HepG2 (cell line): ENCODE results near the gene TCAP. TPM values are rescaled to one million over a fixed set of nuclear protein-coding genes. Genes with fewer than 3 reads are reported as not detected.
A peak's percentile ranks its signal among the peaks of the same experiment; 100 is the strongest.

Experiments used
- DPF2 ChIP-seq: sonication (generic); formaldehyde crosslinking; IDR thresholded peaks from 2 replicates; pipeline ENCODE4 v1.4.0; 2020; ENCODE audit warnings: mild to moderate bottlenecking, low read depth, missing genetic modification reagents, borderline replicate concordance
- ELF4 ChIP-seq: sonication (generic); formaldehyde crosslinking; IDR thresholded peaks from 2 replicates; pipeline ENCODE4 v1.5.0; 2020; ENCODE audit warnings: missing genetic modification reagents, mild to moderate bottlenecking, moderate library complexity, borderline replicate concordance
- HDAC2 ChIP-seq: sonication (generic); formaldehyde crosslinking; IDR thresholded peaks from 2 replicates; pipeline ENCODE4 v1.4.0; 2020; ENCODE audit warnings: missing genetic modification reagents
- HMG20B ChIP-seq: conservative IDR thresholded peaks from 2 replicates; pipeline ENCODE4 v1.6.1; 2016; ENCODE audit warnings: missing genetic modification reagents, missing compliant biosample characterization
- HOXA5 ChIP-seq: sonication (generic); formaldehyde crosslinking; IDR thresholded peaks from 2 replicates; pipeline ENCODE4 v1.4.0; 2020; ENCODE audit warnings: missing genetic modification reagents
- KAT7 ChIP-seq: IDR thresholded peaks from 2 replicates; pipeline ENCODE4 v1.6.1; 2018; ENCODE audit warnings: borderline replicate concordance, missing compliant biosample characterization
- MTF1 ChIP-seq: sonication (generic); formaldehyde crosslinking; IDR thresholded peaks from 2 replicates; pipeline ENCODE4 v1.5.0; 2020; ENCODE audit warnings: missing genetic modification reagents
- MTF2 ChIP-seq: sonication (generic); formaldehyde crosslinking; IDR thresholded peaks from 2 replicates; pipeline ENCODE4 v1.5.0; 2020; ENCODE audit warnings: missing genetic modification reagents, borderline replicate concordance
- NCOR1 ChIP-seq: fragments of 200-600 bp; sonication (generic); IDR thresholded peaks from 2 replicates; pipeline ENCODE4 v1.7.0; 2017; ENCODE audit warnings: antibody characterized with exemption, low read length, borderline replicate concordance
- NFKB2 ChIP-seq: sonication (generic); formaldehyde crosslinking; IDR thresholded peaks from 2 replicates; pipeline ENCODE4 v1.4.0; 2020; ENCODE audit warnings: missing genetic modification reagents, borderline replicate concordance
- POLR2AphosphoS5 ChIP-seq: IDR thresholded peaks from 2 replicates; pipeline ENCODE4 v1.6.1; 2012; ENCODE audit warnings: low read depth, low read length
- SOX5 ChIP-seq: IDR thresholded peaks from 2 replicates; pipeline ENCODE4 v1.6.1; 2016; ENCODE audit warnings: borderline replicate concordance
- ZMAT3 ChIP-seq: sonication (generic); formaldehyde crosslinking; conservative IDR thresholded peaks from 2 replicates; pipeline ENCODE4 v1.7.0; 2021; ENCODE audit warnings: missing genetic modification reagents
- ZNF101 ChIP-seq: sonication (generic); formaldehyde crosslinking; IDR thresholded peaks from 2 replicates; pipeline ENCODE4 v1.4.0; 2020; ENCODE audit warnings: mild to moderate bottlenecking, low read depth, missing genetic modification reagents, borderline replicate concordance
- ZNF253 ChIP-seq: sonication (generic); formaldehyde crosslinking; IDR thresholded peaks from 2 replicates; pipeline ENCODE4 v1.8.0; 2022; ENCODE audit warnings: mild to moderate bottlenecking, missing genetic modification reagents, borderline replicate concordance
- ZNF263 ChIP-seq: sonication (generic); formaldehyde crosslinking; IDR thresholded peaks from 2 replicates; pipeline ENCODE4 v1.4.0; 2020; ENCODE audit warnings: missing genetic modification reagents
- ZNF329 ChIP-seq: sonication (generic); formaldehyde crosslinking; IDR thresholded peaks from 2 replicates; pipeline ENCODE4 v1.9.0; 2021; ENCODE audit warnings: low read depth, mild to moderate bottlenecking, missing genetic modification reagents
- ZNF343 ChIP-seq: sonication (generic); formaldehyde crosslinking; IDR thresholded peaks from 2 replicates; pipeline ENCODE4 v1.4.0; 2020; ENCODE audit warnings: mild to moderate bottlenecking, missing genetic modification reagents
- ZNF510 ChIP-seq: sonication (generic); formaldehyde crosslinking; IDR thresholded peaks from 2 replicates; pipeline ENCODE4 v1.4.0; 2020; ENCODE audit warnings: low read depth, mild to moderate bottlenecking, missing genetic modification reagents
- ZNF558 ChIP-seq: sonication (generic); formaldehyde crosslinking; IDR thresholded peaks from 2 replicates; pipeline ENCODE4 v1.9.0; 2022; ENCODE audit warnings: mild to moderate bottlenecking, missing genetic modification reagents, borderline replicate concordance
- ZNF605 ChIP-seq: sonication (generic); formaldehyde crosslinking; IDR thresholded peaks from 2 replicates; pipeline ENCODE4 v1.8.0; 2022; ENCODE audit warnings: mild to moderate bottlenecking, missing genetic modification reagents
- ZNF674 ChIP-seq: sonication (generic); formaldehyde crosslinking; IDR thresholded peaks from 2 replicates; pipeline ENCODE4 v1.5.0; 2020; ENCODE audit warnings: low read depth, mild to moderate bottlenecking, missing genetic modification reagents
- ZNF747 ChIP-seq: sonication (generic); formaldehyde crosslinking; IDR thresholded peaks from 2 replicates; pipeline ENCODE4 v1.8.1; 2023; ENCODE audit warnings: missing genetic modification reagents, mild to moderate bottlenecking, borderline replicate concordance
- ZNF891 ChIP-seq: sonication (generic); formaldehyde crosslinking; IDR thresholded peaks from 2 replicates; pipeline ENCODE4 v1.5.0; 2020; ENCODE audit warnings: mild to moderate bottlenecking, missing genetic modification reagents
- ZSCAN22 ChIP-seq: sonication (generic); formaldehyde crosslinking; IDR thresholded peaks from 2 replicates; pipeline ENCODE4 v1.4.0; 2020; ENCODE audit warnings: mild to moderate bottlenecking, missing genetic modification reagents
- polyA plus RNA-seq, 8 experiments: library from polyadenylated mRNA; depleted of rRNA in 3 of 8; stranded (reverse) in 7 of 8; unstranded in 1 of 8; fragments of >200 nt; fragmentation: Illumina TruSeq in 4 of 8; extraction: Trizol in 4 of 8; gene quantifications; 2 replicates each; pipeline versions ENCODE4 v1.2.1 to v1.2.3, GENCODE V29; 2011 to 2016; ENCODE audit warnings: low read depth in 4 of 8, missing spikeins in 1 of 8, mixed read lengths in 1 of 8; ENCODE audit not compliant: insufficient read depth in 1 of 8
- total RNA-seq, 5 experiments: library from RNA; depleted of rRNA; stranded (reverse); fragments of >200 nt; fragmentation: Illumina TruSeq; extraction: Trizol; gene quantifications; 2 replicates each; pipeline ENCODE4 v1.2.3, GENCODE V29; 2016; ENCODE audit warnings: low read depth in 1 of 5
- TF ChIP-seq, protein P1 (sequence below): sonication (generic); formaldehyde crosslinking; IDR thresholded peaks from 2 replicates; pipeline ENCODE4 v1.4.0; 2020; ENCODE audit warnings: missing genetic modification reagents
- TF ChIP-seq, protein P2 (sequence below): sonication (generic); formaldehyde crosslinking; IDR thresholded peaks from 2 replicates; pipeline ENCODE4 v1.5.0; 2020; ENCODE audit warnings: missing genetic modification reagents
- TF ChIP-seq, protein P3 (sequence below): sonication (generic); formaldehyde crosslinking; IDR thresholded peaks from 2 replicates; pipeline ENCODE4 v1.4.0; 2020; ENCODE audit warnings: missing genetic modification reagents

The TCAP gene
- total and polyA plus RNA-seq, 2 of the 13 experiments (the other 11 are each of a cell fraction or from before 2014, with no cell fraction given): 0.24 to 0.65 TPM

DNA sequence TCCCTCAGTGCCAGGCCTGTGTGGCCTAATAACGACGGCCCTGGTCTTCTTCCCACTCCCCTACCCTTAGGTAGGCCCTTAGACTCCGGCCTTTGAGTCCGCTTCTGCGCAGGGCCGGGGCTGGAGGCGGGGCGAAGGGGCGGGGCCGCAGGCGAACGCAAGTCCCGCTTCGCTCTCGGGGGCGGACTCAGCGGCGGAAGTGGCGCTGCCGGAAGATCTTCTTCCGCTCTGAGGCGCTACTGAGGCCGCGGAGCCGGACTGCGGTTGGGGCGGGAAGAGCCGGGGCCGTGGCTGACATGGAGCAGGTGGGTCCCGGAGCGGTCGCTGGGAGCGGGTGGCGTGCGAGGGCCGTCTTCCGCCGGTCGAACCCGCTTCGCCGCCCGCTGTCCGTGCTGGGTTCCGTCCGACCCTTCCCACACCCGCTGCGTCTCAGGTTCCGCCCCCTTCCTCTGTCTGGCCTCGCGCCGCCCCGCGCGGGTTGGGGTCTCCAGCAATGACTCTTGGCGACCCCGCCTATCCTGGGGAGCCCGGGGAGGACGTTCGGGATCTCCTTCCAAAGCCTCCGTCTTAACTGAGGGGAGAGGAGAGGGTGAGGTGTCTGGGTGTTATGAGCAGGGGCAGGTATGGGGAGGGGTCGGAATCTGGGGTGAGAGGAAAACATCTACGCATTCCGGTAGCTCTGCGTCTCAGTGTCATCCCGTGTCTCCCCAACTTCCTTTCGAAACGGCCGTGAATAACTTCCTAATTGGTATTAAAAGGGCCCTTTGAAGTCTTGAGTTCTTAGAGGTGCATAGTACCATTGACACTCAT lies 28.0 kb upstream of the TCAP start, which contains the start of gene STARD3 (continued):
- TF ChIP-seq MTF1 (CRISPR knock-in tag): no peak
- peak; percentile 52; the same call in 1 of the 2 replicates for TF ChIP-seq DPF2 (CRISPR knock-in tag)
- TF ChIP-seq ZNF329: peak; percentile 65; the same call in 1 of the 2 replicates
- peak; percentile 61; the same call in 1 of the 2 replicates for TF ChIP-seq ZNF101
- peak; percentile 58 for TF ChIP-seq ZNF263
- peak; percentile 67 for TF ChIP-seq ZMAT3 (CRISPR knock-in tag)
- TF ChIP-seq ZNF253 (CRISPR knock-in tag): peak; percentile 13; the same call in 1 of the 2 replicates
- peak; percentile 97; the same call in 1 of the 2 replicates for TF ChIP-seq MTF2 (CRISPR knock-in tag)
- 0 out of 2 replicates have a peak, but pooled peaks have one; percentile 37 for TF ChIP-seq HMG20B (CRISPR knock-in tag)
- no peak; the same call in 1 of the 2 replicates for TF ChIP-seq SOX5 (CRISPR knock-in tag)
- no peak for TF ChIP-seq ZNF510
- TF ChIP-seq HDAC2: peak; percentile 48; the same call in 1 of the 2 replicates
- peak; percentile 75; the same call in 1 of the 2 replicates for TF ChIP-seq ZNF747 (CRISPR knock-in tag)
- TF ChIP-seq POLR2AphosphoS5: peak; percentile 93
- TF ChIP-seq, protein P1, sequence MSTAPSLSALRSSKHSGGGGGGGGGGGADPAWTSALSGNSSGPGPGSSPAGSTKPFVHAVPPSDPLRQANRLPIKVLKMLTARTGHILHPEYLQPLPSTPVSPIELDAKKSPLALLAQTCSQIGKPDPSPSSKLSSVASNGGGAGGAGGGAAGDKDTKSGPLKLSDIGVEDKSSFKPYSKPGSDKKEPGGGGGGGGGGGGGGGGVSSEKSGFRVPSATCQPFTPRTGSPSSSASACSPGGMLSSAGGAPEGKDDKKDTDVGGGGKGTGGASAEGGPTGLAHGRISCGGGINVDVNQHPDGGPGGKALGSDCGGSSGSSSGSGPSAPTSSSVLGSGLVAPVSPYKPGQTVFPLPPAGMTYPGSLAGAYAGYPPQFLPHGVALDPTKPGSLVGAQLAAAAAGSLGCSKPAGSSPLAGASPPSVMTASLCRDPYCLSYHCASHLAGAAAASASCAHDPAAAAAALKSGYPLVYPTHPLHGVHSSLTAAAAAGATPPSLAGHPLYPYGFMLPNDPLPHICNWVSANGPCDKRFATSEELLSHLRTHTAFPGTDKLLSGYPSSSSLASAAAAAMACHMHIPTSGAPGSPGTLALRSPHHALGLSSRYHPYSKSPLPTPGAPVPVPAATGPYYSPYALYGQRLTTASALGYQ: peak; percentile 64
- peak; percentile 77 for TF ChIP-seq ZNF343
- TF ChIP-seq HOXA5 (CRISPR knock-in tag): peak; percentile 71; the same call in 1 of the 2 replicates
- TF ChIP-seq ZNF605 (CRISPR knock-in tag): peak; percentile 71
- TF ChIP-seq, protein P2, sequence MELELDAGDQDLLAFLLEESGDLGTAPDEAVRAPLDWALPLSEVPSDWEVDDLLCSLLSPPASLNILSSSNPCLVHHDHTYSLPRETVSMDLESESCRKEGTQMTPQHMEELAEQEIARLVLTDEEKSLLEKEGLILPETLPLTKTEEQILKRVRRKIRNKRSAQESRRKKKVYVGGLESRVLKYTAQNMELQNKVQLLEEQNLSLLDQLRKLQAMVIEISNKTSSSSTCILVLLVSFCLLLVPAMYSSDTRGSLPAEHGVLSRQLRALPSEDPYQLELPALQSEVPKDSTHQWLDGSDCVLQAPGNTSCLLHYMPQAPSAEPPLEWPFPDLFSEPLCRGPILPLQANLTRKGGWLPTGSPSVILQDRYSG (CRISPR knock-in tag): 0 out of 2 replicates have a peak, but pooled peaks have one; percentile 66
- TF ChIP-seq, protein P3, sequence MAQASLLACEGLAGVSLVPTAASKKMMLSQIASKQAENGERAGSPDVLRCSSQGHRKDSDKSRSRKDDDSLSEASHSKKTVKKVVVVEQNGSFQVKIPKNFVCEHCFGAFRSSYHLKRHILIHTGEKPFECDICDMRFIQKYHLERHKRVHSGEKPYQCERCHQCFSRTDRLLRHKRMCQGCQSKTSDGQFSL: 0 out of 2 replicates have a peak, but pooled peaks have one; percentile 42
- no peak; the same call in 1 of the 2 replicates for TF ChIP-seq ZNF558 (CRISPR knock-in tag)
- 0 out of 2 replicates have a peak, but pooled peaks have one; percentile 81 for TF ChIP-seq ZNF674 (CRISPR knock-in tag)
- TF ChIP-seq ZNF891 (CRISPR knock-in tag): peak; percentile 80
- peak; percentile 81; the same call in 1 of the 2 replicates for TF ChIP-seq KAT7 (CRISPR knock-in tag)
- no peak for TF ChIP-seq ELF4 (CRISPR knock-in tag)
- TF ChIP-seq ZSCAN22: peak; percentile 75
- peak; percentile 54; the same call in 1 of the 2 replicates for TF ChIP-seq NCOR1
- peak; percentile 82; the same call in 1 of the 2 replicates for TF ChIP-seq NFKB2 (CRISPR knock-in tag)
